Neuronal stem cell (in vitro differentiated cells): ENCODE measurements around the gene NCK1.

ENCODE experiments used
- DNase-seq: peaks from one replicate; pipeline ENCODE4 v3.0.0-alpha.2; 2013; ENCODE audit warnings: low spot score
- H2AFZ ChIP-seq: one replicate; pipeline ENCODE4 v1.6.1; 2013; ENCODE audit warnings: mild to moderate bottlenecking, low read length, inconsistent platforms
- H2AK5ac ChIP-seq: 2 replicates; pipeline ENCODE4 v1.6.1; 2013; ENCODE audit warnings: low read depth, mild to moderate bottlenecking, inconsistent platforms, low read length, moderate library complexity, mixed read lengths
- H2BK120ac ChIP-seq: 2 replicates; pipeline ENCODE4 v1.6.1; 2013; ENCODE audit warnings: low read depth, mild to moderate bottlenecking, inconsistent platforms, low read length, moderate library complexity, mixed read lengths
- H2BK12ac ChIP-seq: one replicate; pipeline ENCODE4 v1.6.1; 2013; ENCODE audit warnings: low read length, inconsistent platforms
- H2BK15ac ChIP-seq: 2 replicates; pipeline ENCODE4 v1.6.1; 2013; ENCODE audit warnings: mild to moderate bottlenecking, low read length, inconsistent platforms, mixed read lengths
- H2BK5ac ChIP-seq: one replicate; pipeline ENCODE4 v1.6.1; 2013; ENCODE audit warnings: inconsistent platforms, mild to moderate bottlenecking, low read length, moderate library complexity
- H3K14ac ChIP-seq: one replicate; pipeline ENCODE4 v1.6.1; 2013; ENCODE audit warnings: low read length, inconsistent platforms
- H3K18ac ChIP-seq: 2 replicates; pipeline ENCODE4 v1.6.1; 2013; ENCODE audit warnings: low read length, inconsistent platforms
- H3K23ac ChIP-seq: 2 replicates; pipeline ENCODE4 v1.6.1; 2013; ENCODE audit warnings: low read depth, mild to moderate bottlenecking, mixed read lengths, low read length, inconsistent platforms; ENCODE audit not compliant: poor library complexity
- H3K27ac ChIP-seq: replicated peaks from 3 replicates; pipeline ENCODE4 v1.5.1; 2013; ENCODE audit warnings: low read length, inconsistent platforms
- H3K27me3 ChIP-seq, 3 experiments: 2 replicates each; pipeline ENCODE4 v1.6.1; 2013; ENCODE audit warnings: low read length in 3 of 3, mild to moderate bottlenecking in 2 of 3, inconsistent platforms in 1 of 3, low read depth in 1 of 3, mixed read lengths in 1 of 3, moderate library complexity in 1 of 3; ENCODE audit not compliant: control insufficient read depth in 3 of 3, insufficient read depth in 3 of 3
- H3K36me3 ChIP-seq, 2 donors: replicated peaks in 1 of 2; 2 replicates each; pipeline ENCODE4 v1.6.1; 2013; ENCODE audit warnings: low read length in 2 of 2; ENCODE audit not compliant: control insufficient read depth in 2 of 2, insufficient read depth in 2 of 2
- H3K4ac ChIP-seq: 2 replicates; pipeline ENCODE4 v1.6.1; 2013; ENCODE audit warnings: inconsistent platforms, mild to moderate bottlenecking, low read length, moderate library complexity
- H3K4me1 ChIP-seq, 2 donors: 1 replicate in 1 of 2; 2 replicates in 1 of 2; pipeline ENCODE4 v1.6.1; 2013; ENCODE audit warnings: low read length in 2 of 2, low read depth in 1 of 2; ENCODE audit not compliant: control insufficient read depth in 2 of 2, insufficient read depth in 1 of 2
- H3K4me2 ChIP-seq: one replicate; pipeline ENCODE4 v1.6.1; 2013; ENCODE audit warnings: mild to moderate bottlenecking, low read length, inconsistent platforms; ENCODE audit not compliant: insufficient read depth, poor library complexity, severe bottlenecking
- H3K4me3 ChIP-seq, 2 donors: 2 replicates each; pipeline ENCODE4 v1.5.1; 2013; ENCODE audit warnings: low read length in 2 of 2, mild to moderate bottlenecking in 2 of 2, inconsistent platforms in 1 of 2, moderate library complexity in 1 of 2
- H3K79me1 ChIP-seq: one replicate; pipeline ENCODE4 v1.6.1; 2013; ENCODE audit warnings: low read depth, mild to moderate bottlenecking, inconsistent platforms, low read length, moderate library complexity
- H3K9ac ChIP-seq: one replicate; pipeline ENCODE4 v1.6.1; 2013; ENCODE audit warnings: mild to moderate bottlenecking, low read depth, low read length, inconsistent platforms; ENCODE audit not compliant: poor library complexity
- H3K9me3 ChIP-seq, 2 donors: replicated peaks in 1 of 2; 2 replicates each; pipeline versions ENCODE3 to v1.6.1; 2013; ENCODE audit warnings: low read length in 2 of 2, mild to moderate bottlenecking in 2 of 2, inconsistent platforms in 1 of 2, low read depth in 1 of 2, mixed read lengths in 1 of 2, moderate library complexity in 1 of 2; ENCODE audit not compliant: control insufficient read depth in 2 of 2, insufficient read depth in 1 of 2
- H4K8ac ChIP-seq: one replicate; pipeline ENCODE4 v1.6.1; 2013; ENCODE audit warnings: low read depth, mild to moderate bottlenecking, inconsistent platforms, low read length, moderate library complexity
- H4K91ac ChIP-seq: one replicate; pipeline ENCODE4 v1.6.1; 2013; ENCODE audit warnings: low read length, low read depth, mild to moderate bottlenecking, inconsistent platforms; ENCODE audit not compliant: poor library complexity
- WGBS, 2 donors: extraction: QIAGEN DNeasy Blood & Tissue Kit; methylation state at CpG; one replicate each; pipeline ENCODE4 v1.1.7; 2013; ENCODE audit warnings: missing lambda C conversion rate in 2 of 2, mixed read lengths in 1 of 2; ENCODE audit not compliant: insufficient read length in 2 of 2, insufficient replicate concordance in 1 of 2; ENCODE audit errors: extremely low coverage in 2 of 2; 5-methylcytosine and 5-hydroxymethylcytosine counted together

The NCK1 gene

DNA sequence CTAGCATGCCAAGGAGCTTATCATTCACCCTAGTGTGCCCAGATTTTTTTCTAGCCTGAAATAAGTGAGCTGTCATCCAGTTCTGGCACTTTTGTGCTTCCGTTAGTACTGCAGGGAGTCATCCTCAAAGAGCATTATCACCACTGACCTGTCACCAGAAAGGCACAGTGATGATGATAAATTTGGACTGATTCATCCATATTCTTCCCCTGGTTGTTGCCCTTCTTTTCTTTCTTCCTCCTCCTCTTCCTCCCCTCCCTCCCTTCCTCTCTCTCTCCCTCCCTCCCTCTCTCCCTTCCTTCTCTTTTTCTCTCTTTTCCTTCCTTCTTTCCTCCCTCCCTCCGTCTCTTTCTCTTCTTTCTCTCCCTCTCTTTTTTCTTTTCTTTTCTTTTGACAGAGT, 21.8 kb upstream of the NCK1 start:
- H2BK5ac ChIP-seq: no peak overlapping the region
- H4K8ac ChIP-seq: no peak overlapping the region
- no peak overlapping the region for H3K14ac ChIP-seq
- no peak overlapping the region for H2AK5ac ChIP-seq
- H3K27me3 ChIP-seq: no peaks in the 10 kb centered on the region
- H3K9me3 ChIP-seq: peaks cover 0 to 4% of the 10 kb centered on the region in 2 donors
- no peak overlapping the region for H3K18ac ChIP-seq
- H3K9ac ChIP-seq: no peak overlapping the region
- H3K4me1 ChIP-seq: peaks cover 0 to 6% of the 10 kb centered on the region in 2 donors
- no peak overlapping the region for H2BK120ac ChIP-seq
- DNase-seq: no peak
- H3K27ac ChIP-seq: no peak overlapping the region
- H2BK15ac ChIP-seq: no peak overlapping the region
- H3K4me2 ChIP-seq: no peak overlapping the region
- H3K4me3 ChIP-seq: no peak overlapping the region
- H4K91ac ChIP-seq: no peak overlapping the region
- H2BK12ac ChIP-seq: no peak overlapping the region
- H3K23ac ChIP-seq: no peak overlapping the region
- peaks cover 0 to 70% of the 10 kb centered on the region in 2 donors for H3K36me3 ChIP-seq
- no peaks in the 10 kb centered on the region for H3K79me1 ChIP-seq
- no CpG with 5 or more reads among the region's 2 CpGs for WGBS, 2 donors
- no peak overlapping the region for H2AFZ ChIP-seq
- no peak overlapping the region for H3K4ac ChIP-seq

GRCh38 chr3:136842294-136842693, 19.7 kb upstream of the NCK1 start:
- H3K36me3 ChIP-seq: peaks cover 2 to 69% of the 10 kb centered on the region in 2 donors
- no peak overlapping the region for H3K18ac ChIP-seq
- no peak overlapping the region for H3K9ac ChIP-seq

GRCh38 chr3:136844724-136845123, 17.3 kb upstream of the NCK1 start:
- H3K27me3 ChIP-seq: no peaks in the 10 kb centered on the region
- H4K8ac ChIP-seq: no peak overlapping the region
- no CpG with 5 or more reads among the region's 1 CpG for WGBS, 2 donors

More at GRCh38 chr3:136842294-136842693, 19.7 kb upstream of the NCK1 start:
- no peak overlapping the region for H2BK120ac ChIP-seq
- H2BK5ac ChIP-seq: no peak overlapping the region
- H2BK12ac ChIP-seq: no peak overlapping the region
- H2AFZ ChIP-seq: no peak overlapping the region
- H4K8ac ChIP-seq: no peak overlapping the region
- H3K14ac ChIP-seq: no peak overlapping the region
- no peak overlapping the region for H3K27ac ChIP-seq
- peaks cover 0 to 6% of the 10 kb centered on the region in 2 donors for H3K4me1 ChIP-seq
- no peak overlapping the region for H3K23ac ChIP-seq
- peaks cover 0 to 4% of the 10 kb centered on the region in 2 donors for H3K9me3 ChIP-seq
- no peak overlapping the region for H3K4ac ChIP-seq
- no peak overlapping the region for H3K4me2 ChIP-seq
- H2BK15ac ChIP-seq: no peak overlapping the region
- no peaks in the 10 kb centered on the region for H3K27me3 ChIP-seq
- no CpG with 5 or more reads among the region's 1 CpG for WGBS, 2 donors
- no peak overlapping the region for H3K4me3 ChIP-seq
- H3K79me1 ChIP-seq: no peaks in the 10 kb centered on the region
- no peak overlapping the region for H4K91ac ChIP-seq
- DNase-seq: no peak
- H2AK5ac ChIP-seq: no peak overlapping the region

DNA sequence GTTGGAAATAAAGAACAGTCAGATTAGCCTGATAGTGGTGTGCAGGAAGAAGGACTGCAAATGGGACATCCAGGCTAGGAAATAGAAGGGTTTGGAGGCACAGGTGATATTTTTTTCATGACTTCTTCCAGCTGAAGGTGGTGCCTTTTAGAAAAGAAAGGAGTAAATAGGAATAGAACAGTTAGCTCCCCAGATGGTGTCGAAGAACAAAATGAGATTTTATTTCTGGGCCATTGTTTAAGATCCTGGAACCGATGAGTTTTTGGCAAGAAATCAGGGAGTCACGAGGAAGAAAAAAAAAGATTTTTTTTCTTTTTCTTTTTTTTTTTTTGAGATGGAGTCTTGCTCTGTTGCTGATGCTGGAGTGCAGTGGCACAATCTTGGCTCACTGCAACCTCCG, 9.8 kb upstream of the NCK1 start:
- peaks cover 4 to 25% of the 10 kb centered on the region in 2 donors for H3K9me3 ChIP-seq
- H2BK5ac ChIP-seq: no peak overlapping the region

More at GRCh38 chr3:136844724-136845123, 17.3 kb upstream of the NCK1 start:
- Histone ChIP-seq H3K23ac (no peak overlapping the region), H3K9me3 (peaks cover 0 to 4% of the 10 kb centered on the region in 2 donors), H4K91ac (no peak overlapping the region), H2AFZ (no peak overlapping the region), H2BK15ac (no peak overlapping the region), H3K36me3 (peaks cover 2 to 55% of the 10 kb centered on the region in 2 donors), H2BK120ac (no peak overlapping the region), H3K14ac (no peak overlapping the region), H3K79me1 (no peaks in the 10 kb centered on the region), H3K4me3 (no peak overlapping the region), H3K4me1 (no peaks in the 10 kb centered on the region), H2AK5ac (no peak overlapping the region), H2BK5ac (no peak overlapping the region), H3K9ac (no peak overlapping the region), H2BK12ac (no peak overlapping the region), H3K27ac (no peak overlapping the region), H3K4me2 (no peak overlapping the region), H3K18ac (no peak overlapping the region), H3K4ac (no peak overlapping the region)
- DNase-seq: no peak

More for the DNA sequence above, 9.8 kb upstream of the NCK1 start:
- Histone ChIP-seq H3K27ac (no peak overlapping the region), H4K91ac (no peak overlapping the region), H3K79me1 (peaks cover 2% of the 10 kb centered on the region), H2AK5ac (no peak overlapping the region), H2BK120ac (no peak overlapping the region), H2BK12ac (no peak overlapping the region), H3K4me3 (no peak overlapping the region), H3K36me3 (peaks cover 0 to 46% of the 10 kb centered on the region in 2 donors), H2AFZ (no peak overlapping the region), H3K4me1 (no peaks in the 10 kb centered on the region), H3K23ac (no peak overlapping the region), H3K4me2 (no peak overlapping the region), H3K9ac (no peak overlapping the region), H4K8ac (no peak overlapping the region), H3K18ac (no peak overlapping the region), H3K4ac (no peak overlapping the region), H3K14ac (no peak overlapping the region), H3K27me3 (no peaks in the 10 kb centered on the region), H2BK15ac (no peak overlapping the region)
- DNase-seq: no peak
- no CpG with 5 or more reads among the region's 4 CpGs for WGBS, 2 donors
